Body of pancreas (tissue), 4 donors: ENCODE results near the gene THSD4. TPM values are rescaled to one million over a fixed set of nuclear protein-coding genes. Genes with fewer than 3 reads are reported as not detected.
"Not testable (repeated sequence)": the region's sequence is repeated elsewhere in the genome, so short reads cannot be mapped to it uniquely, and the experiment has no call there.

Source experiments
- ATAC-seq: fragments of 150-250 bp; one replicate; pipeline ENCODE4 v1.9.1; 2016
- DNase-seq, 4 donors: peaks; one replicate each; pipeline ENCODE4 v3.0.0-alpha.2; 2019
- H3K27ac ChIP-seq, 4 donors: fragments of 200-600 bp; sonication (generic); 1 replicate in 3 of 4; 2 replicates in 1 of 4; pipeline versions ENCODE4 v1.5.1 to v1.6.1; 2016 to 2019; ENCODE audit warnings: mild to moderate bottlenecking in 1 of 4, mixed read lengths in 1 of 4, moderate library complexity in 1 of 4
- H3K27me3 ChIP-seq, 2 donors: fragments of 200-600 bp; sonication (generic); one replicate each; pipeline ENCODE4 v1.6.0; 2016; ENCODE audit warnings: mild to moderate bottlenecking in 1 of 2
- H3K36me3 ChIP-seq, 2 donors: fragments of 200-600 bp; sonication (generic); replicated peaks in 1 of 2; 2 replicates each; pipeline ENCODE4 v1.5.1; 2016; ENCODE audit warnings: low read depth in 2 of 2; ENCODE audit not compliant: insufficient read depth in 1 of 2
- H3K4me1 ChIP-seq: fragments of 200-600 bp; sonication (generic); one replicate; pipeline ENCODE4 v1.6.0; 2016
- H3K4me3 ChIP-seq, 2 donors: fragments of 200-600 bp; sonication (generic); 1 replicate in 1 of 2; 2 replicates in 1 of 2; pipeline ENCODE4 v1.5.1; 2016 to 2019
- H3K9me3 ChIP-seq, 3 donors: fragments of 200-600 bp; sonication (generic); 1 replicate in 2 of 3; 2 replicates in 1 of 3; pipeline ENCODE4 v1.5.1; 2016
- CTCF ChIP-seq, 7 experiments: fragments of 450-650 bp in 4 of 7; fragments of 200-600 bp in 3 of 7; sonication (generic) in 3 of 7; IDR thresholded peaks; one replicate each; pipeline ENCODE4 v1.5.1; 2016 to 2019; ENCODE audit warnings: antibody characterized with exemption in 7 of 7
- POLR2A ChIP-seq, 3 donors: fragments of 450-650 bp; IDR thresholded peaks; one replicate each; pipeline ENCODE4 v1.6.1; 2016; ENCODE audit warnings: antibody characterized with exemption in 3 of 3, mild to moderate bottlenecking in 2 of 3
- WGBS, 2 donors: methylation state at CpG; one replicate each; pipeline ENCODE4 v1.1.5; 2017; 5-methylcytosine and 5-hydroxymethylcytosine counted together
- intact Hi-C: fragments of 100-400 bp; cut with DNase I; formaldehyde crosslinking; loops from one replicate; pipeline ENCODE4 v1.15.1; 2023
- total RNA-seq, 2 donors: library from RNA; depleted of rRNA; stranded (reverse); fragments of >200 nt; gene quantifications; one replicate each; pipeline ENCODE4 v1.1.0, GENCODE V29; 2016

The THSD4 gene
- total RNA-seq, 2 donors from 2014 or later, result 12.9 to 16.1 TPM

- Histone ChIP-seq H3K36me3 (no peaks in the 10 kb centered on the region), H3K27me3 (no peaks in the 10 kb centered on the region), H3K27ac (no peak overlapping the region), H3K4me1 (no peaks in the 10 kb centered on the region), H3K9me3 (no peaks in the 10 kb centered on the region), H3K4me3 (no peak overlapping the region)
- 61 to 63% methylated on average over 5 of the region's 5 CpGs for WGBS, 2 donors
- ATAC-seq, result no peak
- DNase-seq, result no peak
- intact Hi-C loops, result no loop called here
- TF ChIP-seq POLR2A (IDR thresholded peaks at IDR 0.05), result no peak
- no peak for TF ChIP-seq CTCF (IDR thresholded peaks at IDR 0.05)
Measured at GRCh38 chr15:71713191-71713809, 598.0 kb downstream of the THSD4 start.

DNA sequence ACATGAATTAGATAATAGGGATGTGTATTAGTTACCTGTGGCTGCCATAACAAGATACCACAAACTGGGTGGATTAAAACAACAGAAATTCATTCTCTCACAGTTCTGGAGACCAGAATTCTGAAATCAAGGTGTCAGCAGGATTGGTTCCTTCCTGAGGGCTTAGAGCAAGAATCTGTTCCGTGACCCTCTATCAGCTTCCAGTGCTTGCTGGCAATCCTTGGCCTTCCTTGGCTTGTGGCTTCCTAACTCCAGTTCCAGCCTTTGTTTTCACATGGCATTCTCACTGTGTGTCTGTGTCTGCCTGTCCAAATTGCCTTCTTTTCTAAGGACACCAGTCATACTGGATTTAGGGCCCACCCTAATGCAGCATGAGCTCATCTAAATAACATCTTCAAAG, 600.6 kb downstream of the THSD4 start:
- H3K9me3 ChIP-seq, result no peaks in the 10 kb centered on the region
- H3K4me1 ChIP-seq, result no peaks in the 10 kb centered on the region
- no peaks in the 10 kb centered on the region for H3K27me3 ChIP-seq
- 93 to 100% methylated on average over 1 of the region's 1 CpG for WGBS, 2 donors
- ATAC-seq, result no peak
- no peaks in the 10 kb centered on the region for H3K36me3 ChIP-seq
- TF ChIP-seq POLR2A (IDR thresholded peaks at IDR 0.05) (no peak), CTCF (IDR thresholded peaks at IDR 0.05) (no peak)
- no peak overlapping the region for H3K4me3 ChIP-seq
- no peak overlapping the region for H3K27ac ChIP-seq
- DNase-seq, result no peak
- intact Hi-C loops, result no loop called here

- no peaks in the 10 kb centered on the region for H3K27me3 ChIP-seq
- H3K4me3 ChIP-seq, result no peak overlapping the region
- H3K27ac ChIP-seq, result no peak overlapping the region
- DNase-seq (no peak), ATAC-seq (no peak)
- no peaks in the 10 kb centered on the region for H3K36me3 ChIP-seq
- TF ChIP-seq POLR2A (IDR thresholded peaks at IDR 0.05) (no peak), CTCF (IDR thresholded peaks at IDR 0.05) (no peak)
- intact Hi-C loops, result no loop called here
- no peaks in the 10 kb centered on the region for H3K9me3 ChIP-seq
- H3K4me1 ChIP-seq, result no peaks in the 10 kb centered on the region
Measured at GRCh38 chr15:71716990-71717389, 601.7 kb downstream of the THSD4 start.

- H3K27me3 ChIP-seq, result no peaks in the 10 kb centered on the region
- no peaks in the 10 kb centered on the region for H3K9me3 ChIP-seq
- WGBS, 2 donors, result 74 to 77% methylated on average over 13 of the region's 13 CpGs
- intact Hi-C loops, result no loop called here
- DNase-seq (no peak), ATAC-seq (no peak)
- no peaks in the 10 kb centered on the region for H3K4me1 ChIP-seq
- H3K27ac ChIP-seq, result no peak overlapping the region
- H3K36me3 ChIP-seq, result no peaks in the 10 kb centered on the region
- no peak overlapping the region for H3K4me3 ChIP-seq
- TF ChIP-seq POLR2A (IDR thresholded peaks at IDR 0.05) (no peak), CTCF (IDR thresholded peaks at IDR 0.05) (no peak)
Measured at GRCh38 chr15:71718116-71718910, 603.0 kb downstream of the THSD4 start.

- Histone ChIP-seq H3K36me3 (no peaks in the 10 kb centered on the region), H3K4me3 (no peak overlapping the region), H3K27me3 (no peaks in the 10 kb centered on the region), H3K27ac (no peak overlapping the region), H3K9me3 (no peaks in the 10 kb centered on the region), H3K4me1 (no peaks in the 10 kb centered on the region)
- ATAC-seq, result no peak
- no peak for TF ChIP-seq POLR2A (IDR thresholded peaks at IDR 0.05)
- no peak for TF ChIP-seq CTCF (IDR thresholded peaks at IDR 0.05)
- intact Hi-C loops, result no loop called here
- DNase-seq, result no peak
Measured at GRCh38 chr15:71723344-71723743, 608.1 kb downstream of the THSD4 start.

- H3K4me1 ChIP-seq, H3K9me3 ChIP-seq, H3K27ac ChIP-seq, H3K27me3 ChIP-seq, ATAC-seq, H3K4me3 ChIP-seq, H3K36me3 ChIP-seq, DNase-seq, intact Hi-C loops: not testable (repeated sequence)
- 93 to 98% methylated on average over 4 of the region's 4 CpGs for WGBS, 2 donors
Measured at GRCh38 chr15:71725207-71725955, 610.1 kb downstream of the THSD4 start.
